ENCODE data around the gene SCAND1. TPM values are rescaled to one million over a fixed set of nuclear protein-coding genes. Genes with fewer than 3 reads are reported as not detected.

Gene SCAND1
- polyA plus RNA-seq, 1 donor from 2014 or later = 156 TPM

DNA sequence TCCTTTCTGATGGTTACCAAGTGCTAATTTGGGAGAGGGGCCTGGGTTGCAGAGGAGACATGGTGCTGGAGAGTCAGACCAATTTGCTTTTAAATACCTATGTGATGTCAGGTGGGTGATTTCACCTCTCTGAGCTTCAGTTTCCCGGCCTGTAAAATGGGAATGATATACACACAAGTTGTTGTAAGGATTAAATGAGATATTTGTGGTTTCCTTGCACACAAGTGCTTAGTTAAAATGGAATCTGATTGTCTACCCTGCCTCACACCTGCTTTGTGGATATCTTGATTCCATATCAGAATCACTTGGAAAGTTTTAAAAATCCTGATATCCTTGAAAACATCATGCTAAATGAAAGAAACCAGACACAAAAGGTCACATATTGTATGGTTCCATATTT is 44.5 kb downstream of the SCAND1 start:
- TF ChIP-seq TAF1 (IDR thresholded peaks at IDR 0.05; ENCODE audit: low read depth) = no peak
- TF ChIP-seq SMC3 (conservative IDR thresholded peaks at IDR 0.05; ENCODE audit: poor library complexity) = no peak
- no peak for TF ChIP-seq EP300 (conservative IDR thresholded peaks at IDR 0.05; ENCODE audit: poor library complexity, severe bottlenecking)
- no peak overlapping the region for H3K9ac ChIP-seq (ENCODE audit: low read length)
- H3K4me3 ChIP-seq (ENCODE audit: low read length) = no peak overlapping the region
- no peak overlapping the region for H3K27ac ChIP-seq (ENCODE audit: low read length)
- no peaks in the 10 kb centered on the region for H3K79me2 ChIP-seq (replicated peaks; ENCODE audit: insufficient read depth, low read length)
- no peaks in the 10 kb centered on the region for H3K36me3 ChIP-seq (ENCODE audit: insufficient read depth, low read length)
- H3K4me2 ChIP-seq (ENCODE audit: low read length) = no peak overlapping the region
- H2AFZ ChIP-seq (ENCODE audit: low read depth, low read length) = no peak overlapping the region
- H3K9me2 ChIP-seq (ENCODE audit: insufficient read depth, low read length) = no peaks in the 10 kb centered on the region
- no peaks in the 10 kb centered on the region for H4K20me1 ChIP-seq (ENCODE audit: insufficient read depth)
- no peaks in the 10 kb centered on the region for H3K27me3 ChIP-seq (ENCODE audit: insufficient read depth, low read depth, low read length)
- H3K9me3 ChIP-seq (ENCODE audit: low read length) = no peaks in the 10 kb centered on the region
- no peaks in the 10 kb centered on the region for H3F3A ChIP-seq (ENCODE audit: insufficient read depth, low read length, poor library complexity, severe bottlenecking)

DNA sequence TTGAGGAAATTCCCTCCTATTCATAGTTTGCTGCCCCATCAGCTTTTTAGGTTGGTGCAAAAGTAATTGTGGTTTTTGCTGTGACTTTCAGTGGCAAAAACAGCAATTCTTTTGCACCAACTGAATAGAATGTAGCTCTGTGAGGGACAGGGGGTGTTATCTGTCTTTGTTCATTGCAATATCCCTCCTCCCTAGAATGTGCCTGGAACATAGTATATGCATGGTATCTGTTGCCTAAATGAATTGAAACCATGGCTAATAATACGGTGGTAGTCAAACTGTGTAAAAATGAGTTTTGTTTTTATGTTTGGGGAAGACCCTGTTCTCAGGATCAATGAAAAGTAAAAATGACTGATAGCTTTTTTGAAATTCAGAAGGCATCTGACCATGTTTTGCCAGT is 45.1 kb downstream of the SCAND1 start:
- Histone ChIP-seq H3K9me2 (ENCODE audit: insufficient read depth, low read length) (no peaks in the 10 kb centered on the region), H3F3A (ENCODE audit: insufficient read depth, low read length, poor library complexity, severe bottlenecking) (no peaks in the 10 kb centered on the region), H2AFZ (ENCODE audit: low read depth, low read length) (no peak overlapping the region), H3K27me3 (ENCODE audit: insufficient read depth, low read depth, low read length) (no peaks in the 10 kb centered on the region), H3K79me2 (replicated peaks; ENCODE audit: insufficient read depth, low read length) (no peaks in the 10 kb centered on the region), H3K4me2 (ENCODE audit: low read length) (no peak overlapping the region), H3K9me3 (ENCODE audit: low read length) (no peaks in the 10 kb centered on the region), H3K27ac (ENCODE audit: low read length) (no peak overlapping the region), H3K36me3 (ENCODE audit: insufficient read depth, low read length) (no peaks in the 10 kb centered on the region), H4K20me1 (ENCODE audit: insufficient read depth) (no peaks in the 10 kb centered on the region), H3K4me3 (ENCODE audit: low read length) (no peak overlapping the region), H3K9ac (ENCODE audit: low read length) (no peak overlapping the region)
- TF ChIP-seq SMC3 (conservative IDR thresholded peaks at IDR 0.05; ENCODE audit: poor library complexity) (no peak), POLR2AphosphoS5 (IDR thresholded peaks at IDR 0.05) (no peak), EZH2 (IDR thresholded peaks at IDR 0.05; ENCODE audit: borderline replicate concordance, insufficient read depth, low read length, poor library complexity, severe bottlenecking) (no peak), TAF1 (IDR thresholded peaks at IDR 0.05; ENCODE audit: low read depth) (no peak), RAD21 (conservative IDR thresholded peaks at IDR 0.05) (no peak), MXI1 (conservative IDR thresholded peaks at IDR 0.05; ENCODE audit: poor library complexity, severe bottlenecking) (no peak), EP300 (conservative IDR thresholded peaks at IDR 0.05; ENCODE audit: poor library complexity, severe bottlenecking) (no peak)
- TF ChIP-seq, protein P1, sequence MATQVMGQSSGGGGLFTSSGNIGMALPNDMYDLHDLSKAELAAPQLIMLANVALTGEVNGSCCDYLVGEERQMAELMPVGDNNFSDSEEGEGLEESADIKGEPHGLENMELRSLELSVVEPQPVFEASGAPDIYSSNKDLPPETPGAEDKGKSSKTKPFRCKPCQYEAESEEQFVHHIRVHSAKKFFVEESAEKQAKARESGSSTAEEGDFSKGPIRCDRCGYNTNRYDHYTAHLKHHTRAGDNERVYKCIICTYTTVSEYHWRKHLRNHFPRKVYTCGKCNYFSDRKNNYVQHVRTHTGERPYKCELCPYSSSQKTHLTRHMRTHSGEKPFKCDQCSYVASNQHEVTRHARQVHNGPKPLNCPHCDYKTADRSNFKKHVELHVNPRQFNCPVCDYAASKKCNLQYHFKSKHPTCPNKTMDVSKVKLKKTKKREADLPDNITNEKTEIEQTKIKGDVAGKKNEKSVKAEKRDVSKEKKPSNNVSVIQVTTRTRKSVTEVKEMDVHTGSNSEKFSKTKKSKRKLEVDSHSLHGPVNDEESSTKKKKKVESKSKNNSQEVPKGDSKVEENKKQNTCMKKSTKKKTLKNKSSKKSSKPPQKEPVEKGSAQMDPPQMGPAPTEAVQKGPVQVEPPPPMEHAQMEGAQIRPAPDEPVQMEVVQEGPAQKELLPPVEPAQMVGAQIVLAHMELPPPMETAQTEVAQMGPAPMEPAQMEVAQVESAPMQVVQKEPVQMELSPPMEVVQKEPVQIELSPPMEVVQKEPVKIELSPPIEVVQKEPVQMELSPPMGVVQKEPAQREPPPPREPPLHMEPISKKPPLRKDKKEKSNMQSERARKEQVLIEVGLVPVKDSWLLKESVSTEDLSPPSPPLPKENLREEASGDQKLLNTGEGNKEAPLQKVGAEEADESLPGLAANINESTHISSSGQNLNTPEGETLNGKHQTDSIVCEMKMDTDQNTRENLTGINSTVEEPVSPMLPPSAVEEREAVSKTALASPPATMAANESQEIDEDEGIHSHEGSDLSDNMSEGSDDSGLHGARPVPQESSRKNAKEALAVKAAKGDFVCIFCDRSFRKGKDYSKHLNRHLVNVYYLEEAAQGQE (IDR thresholded peaks at IDR 0.05; ENCODE audit: borderline replicate concordance) = no peak
- TF ChIP-seq, protein P2, sequence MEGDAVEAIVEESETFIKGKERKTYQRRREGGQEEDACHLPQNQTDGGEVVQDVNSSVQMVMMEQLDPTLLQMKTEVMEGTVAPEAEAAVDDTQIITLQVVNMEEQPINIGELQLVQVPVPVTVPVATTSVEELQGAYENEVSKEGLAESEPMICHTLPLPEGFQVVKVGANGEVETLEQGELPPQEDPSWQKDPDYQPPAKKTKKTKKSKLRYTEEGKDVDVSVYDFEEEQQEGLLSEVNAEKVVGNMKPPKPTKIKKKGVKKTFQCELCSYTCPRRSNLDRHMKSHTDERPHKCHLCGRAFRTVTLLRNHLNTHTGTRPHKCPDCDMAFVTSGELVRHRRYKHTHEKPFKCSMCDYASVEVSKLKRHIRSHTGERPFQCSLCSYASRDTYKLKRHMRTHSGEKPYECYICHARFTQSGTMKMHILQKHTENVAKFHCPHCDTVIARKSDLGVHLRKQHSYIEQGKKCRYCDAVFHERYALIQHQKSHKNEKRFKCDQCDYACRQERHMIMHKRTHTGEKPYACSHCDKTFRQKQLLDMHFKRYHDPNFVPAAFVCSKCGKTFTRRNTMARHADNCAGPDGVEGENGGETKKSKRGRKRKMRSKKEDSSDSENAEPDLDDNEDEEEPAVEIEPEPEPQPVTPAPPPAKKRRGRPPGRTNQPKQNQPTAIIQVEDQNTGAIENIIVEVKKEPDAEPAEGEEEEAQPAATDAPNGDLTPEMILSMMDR (IDR thresholded peaks at IDR 0.05; ENCODE audit: poor library complexity, severe bottlenecking) = no peak

DNA sequence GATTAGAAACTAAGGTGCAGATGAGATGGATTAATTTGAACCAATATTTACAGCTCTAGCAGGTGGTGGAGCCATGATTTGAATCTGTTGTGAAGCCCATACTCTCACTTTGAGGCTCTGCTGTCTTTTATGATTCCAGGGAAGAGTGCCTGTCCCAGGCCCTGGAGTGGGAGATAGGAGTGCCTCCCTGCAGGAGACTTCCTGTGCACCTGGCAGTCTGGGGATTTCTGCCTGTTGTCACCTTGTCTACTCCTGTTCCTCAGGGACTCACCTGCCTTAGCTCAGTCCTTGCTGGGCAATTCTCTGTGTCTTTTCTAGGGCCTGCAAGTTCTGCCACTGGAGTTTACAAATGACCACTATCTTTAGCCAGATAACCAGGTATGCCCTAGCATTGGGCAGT is 46.3 kb downstream of the SCAND1 start:
- no peak overlapping the region for H3K4me2 ChIP-seq (ENCODE audit: low read length)
- no peak overlapping the region for H2AFZ ChIP-seq (ENCODE audit: low read depth, low read length)
- no peak for TF ChIP-seq TAF1 (IDR thresholded peaks at IDR 0.05; ENCODE audit: low read depth)
- TF ChIP-seq POLR2AphosphoS5 (IDR thresholded peaks at IDR 0.05) = no peak
- TF ChIP-seq, protein P1 (IDR thresholded peaks at IDR 0.05; ENCODE audit: borderline replicate concordance) = no peak
- TF ChIP-seq EZH2 (IDR thresholded peaks at IDR 0.05; ENCODE audit: borderline replicate concordance, insufficient read depth, low read length, poor library complexity, severe bottlenecking) = no peak
- no peak for TF ChIP-seq SMC3 (conservative IDR thresholded peaks at IDR 0.05; ENCODE audit: poor library complexity)
- TF ChIP-seq EP300 (conservative IDR thresholded peaks at IDR 0.05; ENCODE audit: poor library complexity, severe bottlenecking) = no peak
- TF ChIP-seq RAD21 (conservative IDR thresholded peaks at IDR 0.05) = no peak
- TF ChIP-seq, protein P2 (IDR thresholded peaks at IDR 0.05; ENCODE audit: poor library complexity, severe bottlenecking) = no peak
- no peak for TF ChIP-seq MXI1 (conservative IDR thresholded peaks at IDR 0.05; ENCODE audit: poor library complexity, severe bottlenecking)
- no peak overlapping the region for H3K9ac ChIP-seq (ENCODE audit: low read length)
- H3K9me3 ChIP-seq (ENCODE audit: low read length) = no peaks in the 10 kb centered on the region
- H3K9me2 ChIP-seq (ENCODE audit: insufficient read depth, low read length) = no peaks in the 10 kb centered on the region
- no peaks in the 10 kb centered on the region for H3F3A ChIP-seq (ENCODE audit: insufficient read depth, low read length, poor library complexity, severe bottlenecking)
- no peaks in the 10 kb centered on the region for H3K79me2 ChIP-seq (replicated peaks; ENCODE audit: insufficient read depth, low read length)
- no peaks in the 10 kb centered on the region for H4K20me1 ChIP-seq (ENCODE audit: insufficient read depth)
- no peaks in the 10 kb centered on the region for H3K27me3 ChIP-seq (ENCODE audit: insufficient read depth, low read depth, low read length)
- H3K4me3 ChIP-seq (ENCODE audit: low read length) = no peak overlapping the region
- no peak overlapping the region for H3K27ac ChIP-seq (ENCODE audit: low read length)
- no peaks in the 10 kb centered on the region for H3K36me3 ChIP-seq (ENCODE audit: insufficient read depth, low read length)

All from neural cell (in vitro differentiated cells).